ENCODE measurements around the gene FGF7.

DNA sequence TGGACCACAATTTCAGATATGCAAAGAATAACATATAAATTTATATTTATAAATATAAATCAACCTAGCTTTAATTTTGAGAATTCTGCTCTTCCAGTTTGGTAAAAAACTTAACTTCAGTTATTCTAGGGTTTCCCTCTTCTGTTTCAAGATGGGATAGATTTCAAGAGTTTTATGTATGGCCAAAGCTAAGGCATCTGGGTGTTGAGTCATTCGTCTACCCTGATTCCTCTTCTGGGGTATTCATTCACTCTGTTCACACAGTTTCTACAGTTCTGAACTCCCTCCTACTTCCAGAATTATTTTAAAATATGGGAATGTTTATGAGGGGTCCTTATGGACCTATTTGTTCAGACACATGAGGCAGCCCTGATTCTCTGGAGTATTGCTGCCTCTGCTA lies 4.2 kb upstream of the FGF7 start:
- TF ChIP-seq, protein P1, sequence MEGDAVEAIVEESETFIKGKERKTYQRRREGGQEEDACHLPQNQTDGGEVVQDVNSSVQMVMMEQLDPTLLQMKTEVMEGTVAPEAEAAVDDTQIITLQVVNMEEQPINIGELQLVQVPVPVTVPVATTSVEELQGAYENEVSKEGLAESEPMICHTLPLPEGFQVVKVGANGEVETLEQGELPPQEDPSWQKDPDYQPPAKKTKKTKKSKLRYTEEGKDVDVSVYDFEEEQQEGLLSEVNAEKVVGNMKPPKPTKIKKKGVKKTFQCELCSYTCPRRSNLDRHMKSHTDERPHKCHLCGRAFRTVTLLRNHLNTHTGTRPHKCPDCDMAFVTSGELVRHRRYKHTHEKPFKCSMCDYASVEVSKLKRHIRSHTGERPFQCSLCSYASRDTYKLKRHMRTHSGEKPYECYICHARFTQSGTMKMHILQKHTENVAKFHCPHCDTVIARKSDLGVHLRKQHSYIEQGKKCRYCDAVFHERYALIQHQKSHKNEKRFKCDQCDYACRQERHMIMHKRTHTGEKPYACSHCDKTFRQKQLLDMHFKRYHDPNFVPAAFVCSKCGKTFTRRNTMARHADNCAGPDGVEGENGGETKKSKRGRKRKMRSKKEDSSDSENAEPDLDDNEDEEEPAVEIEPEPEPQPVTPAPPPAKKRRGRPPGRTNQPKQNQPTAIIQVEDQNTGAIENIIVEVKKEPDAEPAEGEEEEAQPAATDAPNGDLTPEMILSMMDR (IDR thresholded peaks at IDR 0.05), result no peak
- TF ChIP-seq EZH2 (IDR thresholded peaks at IDR 0.05; ENCODE audit: borderline replicate concordance, insufficient read depth, low read depth, low read length, poor library complexity, severe bottlenecking), result no peak
